GM18951 (cell line): ENCODE measurements around the gene TMEM59L.
"Not testable (repeated sequence)": the region's sequence is repeated elsewhere in the genome, so short reads cannot be mapped to it uniquely, and the experiment has no call there.

Source experiments
- POLR2A ChIP-seq: IDR thresholded peaks from 4 replicates; pipeline ENCODE4 v1.6.1; 2011; ENCODE audit warnings: mild to moderate bottlenecking; ENCODE audit not compliant: insufficient read length, insufficient read depth; ENCODE audit errors: extremely low read depth
- in situ Hi-C: fragments of 300-500 bp; cut with MboI; formaldehyde crosslinking; loops from one replicate; pipeline ENCODE4 v1.12.0; 2022; ENCODE audit warnings: low sequenced_read_pairs, mixed read lengths, inconsistent platforms; ENCODE audit not compliant: unreplicated experiment

The TMEM59L gene

GRCh38 chr19:18589380-18590272 lies 23.0 kb upstream of the TMEM59L start:
- no peak for TF ChIP-seq POLR2A
- in situ Hi-C loops: no loop called here

GRCh38 chr19:18590273-18591272 lies 22.1 kb upstream of the TMEM59L start:
- TF ChIP-seq POLR2A: no peak
- in situ Hi-C loops: no loop called here

- in situ Hi-C loops: no loop called here
Observed at GRCh38 chr19:18591735-18592385, 20.8 kb upstream of the TMEM59L start.

GRCh38 chr19:18592732-18593131 lies 19.9 kb upstream of the TMEM59L start:
- in situ Hi-C loops: not testable (repeated sequence)

More at GRCh38 chr19:18591735-18592385, 20.8 kb upstream of the TMEM59L start:
- no peak for TF ChIP-seq POLR2A

GRCh38 chr19:18593367-18594095 lies 19.1 kb upstream of the TMEM59L start:
- no peak for TF ChIP-seq POLR2A
- in situ Hi-C loops: no loop called here

DNA sequence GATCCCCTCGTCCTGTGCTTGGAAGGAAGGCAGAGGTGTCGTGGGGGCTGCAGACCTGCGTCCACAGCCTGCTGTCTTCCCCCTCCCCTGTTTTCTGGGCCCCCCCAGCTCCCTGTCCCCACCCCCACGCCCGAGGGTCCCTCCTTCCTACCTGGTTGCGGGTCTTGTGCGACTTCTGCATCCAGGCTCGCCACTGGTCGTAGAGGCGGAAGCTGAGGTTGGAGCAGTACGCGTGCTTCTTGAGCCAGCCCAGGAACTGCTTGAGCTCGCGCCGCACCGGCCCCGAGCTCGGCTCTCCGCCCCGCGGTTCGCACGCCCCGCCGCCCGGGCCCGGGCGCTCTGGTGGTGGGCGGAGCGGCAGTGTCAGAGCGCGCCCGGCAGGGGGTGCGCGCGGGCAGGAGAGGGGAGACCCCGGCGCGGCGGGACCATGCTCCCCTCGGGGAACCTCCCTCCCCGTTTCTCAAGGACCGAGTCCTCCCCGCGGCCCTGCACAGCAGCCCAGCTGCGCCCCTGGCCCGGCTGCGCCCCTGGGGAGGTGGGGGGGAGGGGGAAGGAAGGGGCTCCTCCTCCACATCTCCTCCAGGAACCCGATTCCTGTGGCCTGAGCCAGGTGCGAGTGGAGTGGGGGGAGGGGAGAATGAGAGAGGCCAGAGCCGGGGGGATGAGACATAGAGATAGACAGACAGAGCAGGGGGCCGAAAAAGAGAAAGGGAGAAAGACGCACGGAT lies 18.4 kb upstream of the TMEM59L start:
- TF ChIP-seq POLR2A: peak; percentile 25
- in situ Hi-C loops: no loop called here

DNA sequence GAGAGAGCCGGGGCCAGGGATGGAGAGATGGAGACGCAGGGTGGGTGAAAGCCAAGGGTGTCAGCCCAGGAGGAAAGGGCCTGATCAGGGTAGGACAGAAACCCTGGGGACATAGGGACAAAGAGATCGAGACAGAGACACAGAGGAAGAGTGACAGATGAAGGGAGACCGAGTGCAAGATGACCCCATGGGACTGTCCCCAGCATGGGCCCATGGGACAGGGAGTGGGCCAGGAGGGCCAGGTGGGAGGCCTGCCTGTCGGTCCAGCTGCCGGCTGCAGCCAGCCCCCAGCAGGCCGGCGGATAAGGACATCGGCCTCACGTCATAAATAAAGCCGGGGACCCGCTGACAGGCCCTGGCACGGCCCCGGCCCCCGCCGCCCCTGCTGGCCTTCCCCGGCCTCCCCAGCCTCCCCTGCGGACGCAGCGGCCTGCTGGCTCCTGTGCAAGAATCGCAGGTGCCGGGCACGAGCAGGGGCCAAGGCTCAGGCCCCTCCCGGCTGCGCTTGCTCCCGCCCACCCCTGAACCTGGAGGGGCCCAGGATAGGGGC lies 17.8 kb upstream of the TMEM59L start:
- TF ChIP-seq POLR2A: no peak
- in situ Hi-C loops: no loop called here

GRCh38 chr19:18595475-18595874 lies 17.2 kb upstream of the TMEM59L start:
- in situ Hi-C loops: no loop called here
- no peak for TF ChIP-seq POLR2A

- in situ Hi-C loops: no loop called here
- TF ChIP-seq POLR2A: no peak
Observed at GRCh38 chr19:18596752-18597157, 15.9 kb upstream of the TMEM59L start.

GRCh38 chr19:18597809-18598660 lies 14.6 kb upstream of the TMEM59L start:
- TF ChIP-seq POLR2A: no peak
- in situ Hi-C loops: no loop called here

- TF ChIP-seq POLR2A: no peak
- in situ Hi-C loops: no loop called here
Observed at GRCh38 chr19:18599485-18599884, 13.2 kb upstream of the TMEM59L start.

DNA sequence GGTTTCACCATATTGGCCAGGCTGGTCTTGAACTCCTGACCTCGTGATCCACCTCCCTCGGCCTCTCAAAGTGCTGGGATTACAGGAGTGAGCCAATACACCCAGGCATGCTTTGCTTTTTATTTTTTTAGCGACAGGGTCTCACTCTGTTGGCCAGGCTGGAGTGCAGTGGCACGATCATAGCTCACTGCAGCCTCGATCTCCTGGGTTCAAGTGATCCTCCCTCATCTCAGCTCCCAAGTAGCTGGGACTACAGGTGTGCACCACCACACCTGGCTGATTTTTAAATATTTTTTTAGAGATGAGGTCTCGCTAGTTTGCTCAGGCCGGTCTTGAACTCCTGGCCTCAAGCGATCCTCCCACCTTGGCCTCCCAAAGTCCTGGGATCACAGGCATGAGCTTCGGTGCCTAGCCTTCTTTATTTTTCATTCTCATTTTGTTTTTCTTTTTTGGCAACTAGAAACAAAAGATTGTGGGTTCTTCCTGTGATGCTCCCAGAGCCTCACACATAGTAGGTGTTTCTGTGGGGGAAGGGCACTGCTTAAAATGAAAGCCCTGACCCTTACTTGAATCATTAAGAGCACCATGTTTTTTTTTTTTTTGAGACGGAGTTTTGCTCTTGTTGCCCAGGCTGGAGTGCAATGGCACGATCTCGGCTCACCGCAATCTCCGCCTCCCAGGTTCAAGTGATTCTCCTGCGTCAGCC lies 11.8 kb upstream of the TMEM59L start:
- in situ Hi-C loops: not testable (repeated sequence)
